Measurements from ENCODE around the gene COL5A1.

DNA sequence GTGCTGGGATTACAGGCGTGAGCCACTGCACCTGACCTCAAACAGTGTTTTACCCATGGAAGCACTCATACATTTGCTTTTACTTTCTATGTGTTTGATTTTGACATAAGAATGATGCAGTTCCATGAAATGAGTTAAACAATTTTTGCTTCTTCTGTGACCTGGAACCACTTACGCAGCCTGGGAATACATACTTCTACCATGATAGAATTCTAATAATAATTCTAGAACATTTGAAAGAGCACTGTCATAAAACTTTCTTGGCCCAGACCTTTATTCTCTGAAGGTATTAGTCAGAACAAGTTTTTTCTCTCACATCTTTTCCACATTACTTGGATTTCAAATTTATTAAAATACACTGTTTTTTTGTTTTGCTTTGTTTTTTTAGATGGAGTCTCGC is 25.3 kb upstream of the COL5A1 start:
- no peak for TF ChIP-seq TAF1 (IDR thresholded peaks at IDR 0.05; ENCODE audit: borderline replicate concordance, insufficient read depth, low read length)
- TF ChIP-seq POLR2AphosphoS5 (IDR thresholded peaks at IDR 0.05; ENCODE audit: low read depth, low read length), result no peak
- TF ChIP-seq FOXP2 (optimal IDR thresholded peaks at IDR 0.05; ENCODE audit: borderline replicate concordance, extremely low read depth, extremely low read length, insufficient read depth), result no peak
- TF ChIP-seq, protein P1, sequence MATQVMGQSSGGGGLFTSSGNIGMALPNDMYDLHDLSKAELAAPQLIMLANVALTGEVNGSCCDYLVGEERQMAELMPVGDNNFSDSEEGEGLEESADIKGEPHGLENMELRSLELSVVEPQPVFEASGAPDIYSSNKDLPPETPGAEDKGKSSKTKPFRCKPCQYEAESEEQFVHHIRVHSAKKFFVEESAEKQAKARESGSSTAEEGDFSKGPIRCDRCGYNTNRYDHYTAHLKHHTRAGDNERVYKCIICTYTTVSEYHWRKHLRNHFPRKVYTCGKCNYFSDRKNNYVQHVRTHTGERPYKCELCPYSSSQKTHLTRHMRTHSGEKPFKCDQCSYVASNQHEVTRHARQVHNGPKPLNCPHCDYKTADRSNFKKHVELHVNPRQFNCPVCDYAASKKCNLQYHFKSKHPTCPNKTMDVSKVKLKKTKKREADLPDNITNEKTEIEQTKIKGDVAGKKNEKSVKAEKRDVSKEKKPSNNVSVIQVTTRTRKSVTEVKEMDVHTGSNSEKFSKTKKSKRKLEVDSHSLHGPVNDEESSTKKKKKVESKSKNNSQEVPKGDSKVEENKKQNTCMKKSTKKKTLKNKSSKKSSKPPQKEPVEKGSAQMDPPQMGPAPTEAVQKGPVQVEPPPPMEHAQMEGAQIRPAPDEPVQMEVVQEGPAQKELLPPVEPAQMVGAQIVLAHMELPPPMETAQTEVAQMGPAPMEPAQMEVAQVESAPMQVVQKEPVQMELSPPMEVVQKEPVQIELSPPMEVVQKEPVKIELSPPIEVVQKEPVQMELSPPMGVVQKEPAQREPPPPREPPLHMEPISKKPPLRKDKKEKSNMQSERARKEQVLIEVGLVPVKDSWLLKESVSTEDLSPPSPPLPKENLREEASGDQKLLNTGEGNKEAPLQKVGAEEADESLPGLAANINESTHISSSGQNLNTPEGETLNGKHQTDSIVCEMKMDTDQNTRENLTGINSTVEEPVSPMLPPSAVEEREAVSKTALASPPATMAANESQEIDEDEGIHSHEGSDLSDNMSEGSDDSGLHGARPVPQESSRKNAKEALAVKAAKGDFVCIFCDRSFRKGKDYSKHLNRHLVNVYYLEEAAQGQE (IDR thresholded peaks at IDR 0.05; ENCODE audit: insufficient read depth in 1 of 2, low read depth in 2 of 2, low read length in 2 of 2), result no peak

Data from PFSK-1 (cell line).